Adipocyte (in vitro differentiated cells): ENCODE measurements around the gene ABCA6.
"Not testable (repeated sequence)": the region's sequence is repeated elsewhere in the genome, so short reads cannot be mapped to it uniquely, and the experiment has no call there.

Experiments used
- DNase-seq: peaks from one replicate; pipeline ENCODE4 v3.0.0-alpha.2; 2015; ENCODE audit warnings: low read depth
- H3K27me3 ChIP-seq: replicated peaks from 2 replicates; pipeline ENCODE4 v1.7.0; 2013; ENCODE audit warnings: mild to moderate bottlenecking, low read length, moderate library complexity; ENCODE audit not compliant: control insufficient read depth, insufficient read depth
- H3K36me3 ChIP-seq: 2 replicates; pipeline ENCODE4 v1.7.0; 2013; ENCODE audit warnings: low read length, mild to moderate bottlenecking, moderate library complexity; ENCODE audit not compliant: control insufficient read depth, insufficient read depth, severe bottlenecking
- H3K4me1 ChIP-seq: 2 replicates; pipeline ENCODE4 v1.7.0; 2013; ENCODE audit warnings: mild to moderate bottlenecking, low read length, moderate library complexity; ENCODE audit not compliant: control insufficient read depth, insufficient read depth
- H3K4me3 ChIP-seq: 2 replicates; pipeline ENCODE4 v1.7.0; 2013; ENCODE audit warnings: mild to moderate bottlenecking, low read length, moderate library complexity
- H3K9ac ChIP-seq: 2 replicates; pipeline ENCODE4 v1.7.0; 2013; ENCODE audit warnings: mild to moderate bottlenecking, low read length, moderate library complexity
- H3K9me3 ChIP-seq: 2 replicates; pipeline ENCODE4 v1.7.0; 2013; ENCODE audit warnings: mild to moderate bottlenecking, low read length, moderate library complexity; ENCODE audit not compliant: control insufficient read depth

The ABCA6 gene

DNA sequence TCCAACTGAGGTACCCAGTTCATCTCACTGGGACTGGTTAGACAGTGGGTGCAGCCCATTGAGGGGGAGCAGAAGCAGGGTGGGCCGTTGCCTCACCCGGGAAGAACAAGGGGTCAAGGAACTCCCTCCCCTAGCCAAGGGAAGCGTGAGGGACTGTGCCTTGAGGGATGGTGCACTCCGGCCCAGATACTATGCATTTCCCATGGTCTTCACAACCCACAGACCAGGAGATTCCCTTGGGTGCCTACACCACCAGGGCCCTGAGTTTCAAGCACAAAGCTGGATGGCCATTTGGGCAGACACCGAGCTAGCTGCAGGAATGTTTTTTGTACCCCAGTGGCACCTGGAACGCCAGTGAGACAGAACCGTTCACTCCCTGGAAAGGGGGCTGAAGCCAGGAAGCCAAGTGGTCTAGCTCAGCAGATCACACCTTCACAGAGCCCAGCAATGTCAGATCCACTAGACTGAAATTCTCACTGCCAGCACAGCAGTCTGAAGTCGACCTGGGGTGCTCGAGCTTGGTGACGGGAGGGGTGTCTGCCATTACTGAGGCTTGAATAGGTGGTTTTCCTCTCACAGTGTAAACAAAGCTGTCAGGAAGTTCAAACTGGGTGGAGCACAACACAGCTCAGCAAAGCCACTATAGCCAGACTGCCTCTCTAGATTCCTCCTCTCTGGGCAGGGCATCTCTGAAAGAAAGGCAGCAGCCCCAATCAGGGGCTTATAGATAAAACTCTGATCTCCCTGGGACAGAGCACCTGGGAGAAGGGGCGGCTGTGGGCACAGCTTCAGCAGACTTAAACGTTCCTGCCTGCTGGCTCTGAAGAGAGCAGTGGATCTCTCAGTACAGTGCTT lies 71.1 kb downstream of the ABCA6 start:
- not testable (repeated sequence) for H3K4me3 ChIP-seq, H3K4me1 ChIP-seq, DNase-seq, H3K9ac ChIP-seq, H3K9me3 ChIP-seq, H3K27me3 ChIP-seq, H3K36me3 ChIP-seq

GRCh38 chr17:69069226-69069750 lies 72.4 kb downstream of the ABCA6 start:
- Histone ChIP-seq H3K36me3 (peaks cover 5% of the 10 kb centered on the region), H3K4me1 (no peaks in the 10 kb centered on the region), H3K27me3 (no peaks in the 10 kb centered on the region), H3K9ac (no peak overlapping the region), H3K9me3 (no peaks in the 10 kb centered on the region), H3K4me3 (no peak overlapping the region)
- no peak for DNase-seq

GRCh38 chr17:69067274-69068047 lies 74.2 kb downstream of the ABCA6 start:
- no peak for DNase-seq
- Histone ChIP-seq H3K4me3 (no peak overlapping the region), H3K9ac (no peak overlapping the region), H3K36me3 (peaks cover 5% of the 10 kb centered on the region), H3K27me3 (no peaks in the 10 kb centered on the region), H3K9me3 (no peaks in the 10 kb centered on the region), H3K4me1 (no peaks in the 10 kb centered on the region)

- Histone ChIP-seq H3K27me3 (no peaks in the 10 kb centered on the region), H3K9ac (no peak overlapping the region), H3K36me3 (peaks cover 5% of the 10 kb centered on the region), H3K4me1 (peaks cover 8% of the 10 kb centered on the region), H3K9me3 (no peaks in the 10 kb centered on the region), H3K4me3 (no peak overlapping the region)
- DNase-seq = no peak
These were observed 75.2 kb downstream of the ABCA6 start for GRCh38 chr17:69066482-69066881.

- no peak for DNase-seq
- no peaks in the 10 kb centered on the region for H3K9me3 ChIP-seq
- no peak overlapping the region for H3K9ac ChIP-seq
- no peaks in the 10 kb centered on the region for H3K27me3 ChIP-seq
- no peak overlapping the region for H3K4me3 ChIP-seq
- peaks cover 18% of the 10 kb centered on the region for H3K4me1 ChIP-seq
- H3K36me3 ChIP-seq = peaks cover 5% of the 10 kb centered on the region
These were observed 76.6 kb downstream of the ABCA6 start for GRCh38 chr17:69065113-69065512.

DNA sequence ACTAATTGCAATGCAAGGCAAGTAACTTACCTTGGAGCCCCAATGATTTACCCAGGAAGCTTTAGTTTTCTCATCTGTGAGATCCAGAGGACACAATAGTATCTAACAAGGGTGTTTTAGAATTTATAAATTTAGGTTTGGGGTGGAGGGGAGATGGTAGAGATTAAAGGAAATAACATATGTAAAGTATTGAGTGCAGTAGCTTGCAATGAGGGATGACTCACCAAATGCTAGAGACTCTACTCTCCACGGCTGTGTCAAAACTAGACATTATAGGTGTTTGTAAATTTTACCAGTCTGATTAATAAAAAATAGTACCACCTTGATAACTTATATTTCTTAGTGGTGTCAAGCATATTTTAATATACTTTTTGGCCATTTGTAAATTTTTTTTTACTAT lies 77.2 kb downstream of the ABCA6 start:
- no peaks in the 10 kb centered on the region for H3K27me3 ChIP-seq
- H3K4me3 ChIP-seq = no peak overlapping the region
- peaks cover 24% of the 10 kb centered on the region for H3K4me1 ChIP-seq
- H3K36me3 ChIP-seq = peaks cover 5% of the 10 kb centered on the region
- DNase-seq = no peak
- no peaks in the 10 kb centered on the region for H3K9me3 ChIP-seq
- no peak overlapping the region for H3K9ac ChIP-seq

DNA sequence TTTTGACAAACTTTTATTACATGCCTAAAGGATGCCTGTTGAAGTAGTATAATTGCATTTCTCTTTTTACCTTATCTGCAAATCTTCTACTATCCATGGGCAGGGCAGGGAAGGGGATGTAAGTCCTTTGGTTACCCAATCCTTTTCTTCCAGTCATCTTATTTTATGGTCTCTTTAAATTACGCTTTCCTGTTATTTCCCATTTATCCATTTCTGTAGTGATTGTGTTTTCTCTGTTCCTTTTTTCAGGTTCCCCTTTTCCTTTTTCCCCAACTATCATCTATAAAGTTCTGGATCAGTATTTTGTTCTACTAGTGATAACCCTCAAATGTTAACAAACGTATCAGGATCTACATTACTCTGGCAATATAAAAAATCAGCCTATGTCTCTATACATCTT lies 77.7 kb downstream of the ABCA6 start:
- no peak for DNase-seq
- H3K9ac ChIP-seq = no peak overlapping the region
- no peaks in the 10 kb centered on the region for H3K9me3 ChIP-seq
- H3K4me3 ChIP-seq = no peak overlapping the region
- no peaks in the 10 kb centered on the region for H3K27me3 ChIP-seq
- H3K4me1 ChIP-seq = peaks cover 29% of the 10 kb centered on the region
- H3K36me3 ChIP-seq = peaks cover 5% of the 10 kb centered on the region

GRCh38 chr17:69062860-69063581 lies 78.7 kb downstream of the ABCA6 start:
- Histone ChIP-seq H3K36me3 (peaks cover 5% of the 10 kb centered on the region), H3K27me3 (no peaks in the 10 kb centered on the region), H3K9ac (peak overlapping the region; percentile 3), H3K4me3 (no peak overlapping the region), H3K4me1 (peaks cover 31% of the 10 kb centered on the region), H3K9me3 (no peaks in the 10 kb centered on the region)
- DNase-seq = no peak

GRCh38 chr17:69061721-69062556 lies 79.8 kb downstream of the ABCA6 start:
- Histone ChIP-seq H3K9ac (peak overlapping the region; percentile 61), H3K4me1 (peaks cover 31% of the 10 kb centered on the region), H3K27me3 (no peaks in the 10 kb centered on the region), H3K4me3 (no peak overlapping the region), H3K9me3 (no peaks in the 10 kb centered on the region), H3K36me3 (peaks cover 6% of the 10 kb centered on the region)
- DNase-seq = no peak

- Histone ChIP-seq H3K36me3 (peaks cover 5% of the 10 kb centered on the region), H3K4me3 (peak within 1 kb of the TSS; percentile 81), H3K4me1 (peaks cover 31% of the 10 kb centered on the region), H3K9me3 (peaks cover 5% of the 10 kb centered on the region), H3K9ac (peak within 1 kb of the TSS; percentile 87), H3K27me3 (no peaks in the 10 kb centered on the region)
- peak; percentile 93 for DNase-seq
These were observed 80.9 kb downstream of the ABCA6 start, which contains the start of gene ABCA9 for GRCh38 chr17:69060822-69061221. Gene ABCA9 (minus strand): TSS chr17:69060927. CDS start chr17:69051126, 9,801 bp downstream.
